ENCODE data around the gene KRT84.
"Not testable (repeated sequence)": the region's sequence is repeated elsewhere in the genome, so short reads cannot be mapped to it uniquely, and the experiment has no call there.

KRT84 gene

GRCh38 chr12:52410589-52411248 is 25.3 kb upstream of the KRT84 start:
- not testable (repeated sequence) for DNase-seq

DNA sequence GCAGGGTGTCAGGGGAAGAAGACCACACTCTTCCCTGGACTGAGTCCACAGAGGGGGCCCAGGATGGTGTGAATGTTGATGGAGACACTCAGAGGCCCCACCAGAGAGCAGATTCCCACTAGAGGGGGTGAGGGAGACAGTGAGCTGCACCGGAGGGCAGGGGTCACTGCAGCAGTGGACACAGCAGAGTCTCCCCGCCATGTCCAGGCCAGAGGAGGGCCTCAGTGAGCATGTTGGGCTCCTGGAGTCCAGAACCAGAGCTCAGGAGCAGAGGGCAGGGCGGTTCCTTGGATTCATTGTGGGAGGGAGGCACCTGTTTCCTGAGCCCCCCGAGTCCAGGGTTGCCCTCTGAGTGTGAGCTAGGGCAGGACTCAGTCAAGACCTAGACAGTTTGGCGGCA is 22.5 kb upstream of the KRT84 start:
- no peak for DNase-seq

- DNase-seq: no peak
Observed at GRCh38 chr12:52405922-52406385, 20.5 kb upstream of the KRT84 start, which contains the start of gene KRT82. KRT82 (minus strand) TSS chr12:52406335; CDS start chr12:52406277, 58 bp downstream.

DNA sequence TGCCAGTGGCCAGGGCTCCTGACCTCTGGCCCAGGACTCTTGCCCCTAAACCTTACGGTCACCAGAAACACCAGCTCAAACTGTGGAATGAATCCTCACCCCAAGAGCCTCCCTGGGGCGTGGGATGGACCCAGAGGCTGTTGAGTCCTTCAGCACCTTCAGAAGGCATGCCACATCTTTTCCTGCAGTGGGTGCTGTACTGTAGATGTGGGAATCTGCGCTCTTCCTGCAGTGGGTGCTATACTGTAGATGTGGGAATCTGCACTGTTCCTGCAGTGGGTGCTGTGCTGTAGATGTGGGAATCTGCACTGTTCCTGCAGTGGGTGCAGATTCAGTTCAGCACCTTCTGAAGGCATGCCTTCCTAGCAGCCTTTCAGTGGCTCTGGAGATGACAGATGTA is 19.5 kb upstream of the KRT84 start:
- DNase-seq: no peak

GRCh38 chr12:52403561-52403960 is 18.1 kb upstream of the KRT84 start:
- no peak for DNase-seq

DNA sequence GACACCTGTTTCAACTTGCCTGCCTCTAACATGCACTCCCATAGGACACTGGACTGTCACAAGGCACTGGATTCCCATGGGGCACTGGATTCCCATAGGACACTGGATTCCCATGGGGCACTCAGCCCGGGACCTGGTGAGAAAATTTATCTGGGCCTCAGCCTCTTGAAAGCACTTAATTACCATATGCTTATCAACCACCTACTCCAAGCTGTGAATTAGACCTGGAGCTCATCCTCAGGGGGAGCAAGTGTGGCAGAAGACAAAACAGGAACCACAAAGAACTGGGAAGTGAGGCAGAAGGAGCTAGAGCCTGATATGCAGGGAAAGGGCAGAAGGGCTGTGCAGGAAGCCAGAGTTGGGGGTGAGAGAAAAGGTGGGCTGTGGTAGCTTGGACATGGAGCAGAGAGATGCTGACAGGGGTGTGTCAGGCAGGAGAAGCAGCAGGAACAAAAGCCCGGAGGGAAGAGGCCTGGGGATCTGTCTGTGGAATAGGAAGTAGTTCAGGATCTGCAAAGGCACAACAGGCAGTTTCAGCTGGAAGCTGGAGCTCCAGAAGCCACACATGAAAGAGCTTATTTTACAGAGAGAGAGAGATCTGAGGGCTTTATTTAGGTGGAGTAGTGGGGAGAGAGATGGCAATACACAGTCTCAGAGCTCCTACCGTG is 17.6 kb upstream of the KRT84 start:
- no peak for DNase-seq

GRCh38 chr12:52402377-52402776 is 16.9 kb upstream of the KRT84 start:
- DNase-seq: no peak

GRCh38 chr12:52401926-52402325 is 16.5 kb upstream of the KRT84 start:
- DNase-seq: no peak

DNA sequence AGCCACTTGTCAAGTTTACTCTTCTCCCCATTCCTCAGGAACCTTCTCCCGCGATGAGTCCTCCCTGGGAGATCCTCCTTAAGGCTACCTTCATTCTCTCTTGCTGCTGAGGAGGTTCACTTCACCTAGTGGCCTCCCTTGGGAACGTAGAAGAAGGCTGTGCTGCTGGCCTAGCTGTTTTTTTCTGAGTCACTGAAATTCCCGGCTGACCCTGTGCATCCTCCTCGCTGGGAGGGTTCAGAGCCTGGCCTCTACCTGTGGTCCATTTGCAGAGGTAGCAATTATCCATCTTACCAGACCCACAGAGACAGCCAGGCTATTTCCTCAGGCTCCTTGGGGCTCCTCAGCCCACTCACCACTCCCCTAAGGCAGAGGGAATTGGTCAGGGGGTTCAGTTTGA is 16.1 kb upstream of the KRT84 start:
- no peak for DNase-seq

- DNase-seq: no peak
Observed at GRCh38 chr12:52400906-52401305, 15.5 kb upstream of the KRT84 start.

DNA sequence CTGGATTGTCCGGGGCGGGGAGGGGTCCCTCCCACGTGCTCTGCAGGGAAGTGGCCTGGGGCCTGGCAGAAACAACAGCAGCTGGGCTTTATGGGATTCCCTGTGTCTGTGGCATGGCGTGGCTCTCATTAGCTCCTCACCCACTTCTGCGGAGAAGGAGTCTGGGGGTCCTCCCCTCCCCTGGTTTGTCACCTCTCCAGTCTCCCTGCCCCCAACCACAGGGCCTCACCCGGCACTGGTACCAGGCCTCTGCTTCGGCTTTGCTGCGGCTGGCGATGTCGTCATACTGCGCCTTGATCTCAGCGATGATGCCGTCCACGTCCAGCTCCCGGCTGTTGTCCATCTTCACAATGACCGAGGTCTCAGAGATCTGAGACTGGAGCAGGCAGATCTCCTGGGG is 14.3 kb upstream of the KRT84 start:
- DNase-seq: no peak

DNA sequence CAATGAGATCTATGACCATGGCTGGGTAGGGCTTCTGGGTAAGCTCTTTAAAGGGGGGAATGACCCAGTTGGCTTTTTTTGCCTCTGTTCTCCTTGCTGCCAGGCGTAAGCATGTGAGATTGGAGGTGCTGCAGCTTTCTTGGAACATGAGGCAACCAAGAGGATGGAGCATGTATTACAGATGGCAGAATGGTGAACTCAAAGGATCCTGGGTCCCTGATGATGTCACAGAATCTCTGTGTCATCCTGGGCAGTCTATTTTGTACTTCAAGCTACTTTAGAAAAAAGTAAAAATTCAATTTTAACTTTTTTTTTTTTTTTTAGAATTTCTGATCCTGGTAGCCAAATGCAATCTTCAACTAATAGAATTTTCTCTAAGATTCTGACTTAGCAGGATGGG is 12.7 kb upstream of the KRT84 start:
- no peak for DNase-seq

GRCh38 chr12:52396656-52397055 is 11.2 kb upstream of the KRT84 start:
- no peak for DNase-seq

DNA sequence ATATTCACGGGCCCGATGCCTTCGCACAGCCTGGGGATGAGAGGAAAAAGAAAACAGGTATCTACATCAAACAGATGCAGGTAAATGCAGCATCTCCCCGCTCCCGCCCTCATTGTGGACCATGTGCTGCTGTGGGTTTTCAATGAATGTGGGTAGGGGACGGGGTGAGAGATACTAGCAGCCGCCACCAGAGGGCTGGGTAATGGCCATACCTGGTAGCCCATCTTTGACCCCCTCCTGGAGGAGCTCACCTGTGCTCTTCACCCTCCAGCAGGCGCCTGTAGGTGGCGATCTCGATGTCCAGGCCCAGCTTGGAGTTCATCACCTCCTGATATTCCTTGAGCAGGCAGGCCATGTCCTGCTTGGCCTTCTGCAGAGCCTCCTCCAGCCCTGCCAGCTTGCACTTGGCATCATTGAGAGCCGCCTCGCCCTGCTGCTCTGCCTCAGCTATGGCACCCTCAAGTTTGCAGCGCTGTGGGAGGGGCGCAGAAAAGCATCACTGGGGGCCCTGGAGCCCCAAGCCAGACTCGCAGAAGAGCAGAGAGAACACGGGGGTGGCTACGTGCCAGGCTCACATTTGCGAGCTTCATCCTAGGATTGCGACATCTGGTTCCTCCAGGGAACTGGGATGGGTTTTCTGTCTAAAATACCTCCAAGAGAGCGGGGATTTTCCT is 10.4 kb upstream of the KRT84 start:
- DNase-seq: peak; percentile 9

DNA sequence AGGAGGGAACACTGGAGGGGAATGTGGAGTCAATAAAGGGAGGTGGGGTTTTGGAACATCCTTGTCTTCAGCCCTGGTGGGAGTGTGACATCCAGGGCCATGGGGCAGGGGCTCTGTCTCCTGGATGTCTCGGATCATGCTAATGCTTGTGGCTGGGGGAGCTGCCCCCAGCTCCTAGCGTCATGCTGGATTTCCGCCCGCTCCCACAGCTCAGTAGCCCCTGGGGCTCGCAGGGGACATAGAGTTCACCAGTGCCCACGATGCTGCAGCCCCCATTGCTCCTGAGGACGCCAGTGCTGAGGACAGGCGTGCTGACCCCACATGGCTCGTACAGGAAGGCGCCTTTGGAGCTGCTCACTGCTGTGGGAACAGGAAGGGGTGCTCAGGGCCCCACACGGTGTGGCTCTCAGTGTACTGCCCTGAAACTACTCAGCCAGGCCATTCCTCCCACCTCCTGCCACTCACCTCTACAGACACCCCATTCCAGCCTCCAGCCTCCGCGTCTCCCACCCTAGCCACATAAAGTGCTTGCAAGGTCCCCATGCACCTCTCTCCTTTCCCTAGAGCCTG is 9.5 kb upstream of the KRT84 start:
- no peak for DNase-seq

GRCh38 chr12:52392465-52393007 is 7.1 kb upstream of the KRT84 start:
- DNase-seq: no peak

DNA sequence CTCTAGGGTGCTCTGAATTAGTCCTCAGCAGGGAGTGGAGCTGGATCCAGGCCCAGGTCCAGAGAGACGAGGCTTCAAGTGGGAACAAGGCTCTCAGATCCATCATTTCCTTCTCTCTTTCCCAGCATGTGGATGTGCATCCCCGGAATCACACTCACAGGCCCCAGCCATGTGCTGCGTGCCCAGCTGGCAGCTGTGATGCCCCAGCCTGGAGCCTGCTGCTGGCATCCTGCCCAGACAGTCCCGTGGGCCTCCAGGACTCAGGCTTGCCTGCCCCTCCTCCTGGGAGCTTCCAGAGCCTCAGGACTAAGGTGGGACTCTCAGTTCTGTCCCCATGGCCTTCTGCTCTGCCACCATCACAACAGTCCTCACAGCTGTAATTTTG is 6.2 kb upstream of the KRT84 start:
- no peak for DNase-seq

DNA sequence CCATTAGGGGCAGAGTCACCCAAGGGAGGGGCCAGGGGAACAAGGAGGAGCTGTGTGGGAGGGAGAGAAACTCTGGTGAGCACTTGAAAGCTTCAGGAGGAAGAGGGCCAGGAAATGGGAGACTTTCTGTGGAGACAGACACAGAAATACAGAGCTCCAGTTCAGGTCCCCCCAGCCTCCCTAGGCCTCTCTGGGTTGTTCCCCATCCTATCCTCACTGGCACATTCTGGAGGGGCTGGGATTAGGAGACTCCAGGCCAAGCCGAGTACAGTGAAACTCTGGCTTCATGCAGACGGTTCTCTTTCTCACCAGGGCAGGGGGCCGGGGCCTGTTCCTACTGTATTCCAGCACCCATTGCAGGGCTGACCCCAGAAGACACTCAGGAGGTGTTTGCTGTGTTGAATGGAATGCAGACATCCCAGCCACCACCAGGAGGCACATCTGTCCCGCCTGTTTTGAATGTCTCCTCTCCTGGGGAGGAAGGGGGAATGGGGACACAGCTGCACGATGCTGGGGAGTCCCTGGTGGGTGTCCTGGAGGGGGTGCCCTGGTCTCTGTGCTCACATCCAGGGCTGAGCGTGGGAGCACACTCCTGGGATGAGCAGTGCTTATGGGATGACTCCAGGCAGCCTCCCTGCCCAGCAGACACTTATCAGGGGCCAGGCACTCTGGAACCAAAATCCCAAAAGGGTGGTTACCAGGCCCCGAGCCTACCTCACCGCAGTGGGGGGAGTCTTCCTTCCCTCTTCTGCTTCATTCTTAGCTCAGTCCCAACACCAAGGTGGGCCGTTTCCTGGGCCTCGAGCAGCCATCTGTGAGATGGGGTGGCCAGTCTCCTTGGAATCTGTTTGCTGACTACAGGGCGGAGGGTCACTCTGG is 5.5 kb upstream of the KRT84 start:
- no peak for DNase-seq

DNA sequence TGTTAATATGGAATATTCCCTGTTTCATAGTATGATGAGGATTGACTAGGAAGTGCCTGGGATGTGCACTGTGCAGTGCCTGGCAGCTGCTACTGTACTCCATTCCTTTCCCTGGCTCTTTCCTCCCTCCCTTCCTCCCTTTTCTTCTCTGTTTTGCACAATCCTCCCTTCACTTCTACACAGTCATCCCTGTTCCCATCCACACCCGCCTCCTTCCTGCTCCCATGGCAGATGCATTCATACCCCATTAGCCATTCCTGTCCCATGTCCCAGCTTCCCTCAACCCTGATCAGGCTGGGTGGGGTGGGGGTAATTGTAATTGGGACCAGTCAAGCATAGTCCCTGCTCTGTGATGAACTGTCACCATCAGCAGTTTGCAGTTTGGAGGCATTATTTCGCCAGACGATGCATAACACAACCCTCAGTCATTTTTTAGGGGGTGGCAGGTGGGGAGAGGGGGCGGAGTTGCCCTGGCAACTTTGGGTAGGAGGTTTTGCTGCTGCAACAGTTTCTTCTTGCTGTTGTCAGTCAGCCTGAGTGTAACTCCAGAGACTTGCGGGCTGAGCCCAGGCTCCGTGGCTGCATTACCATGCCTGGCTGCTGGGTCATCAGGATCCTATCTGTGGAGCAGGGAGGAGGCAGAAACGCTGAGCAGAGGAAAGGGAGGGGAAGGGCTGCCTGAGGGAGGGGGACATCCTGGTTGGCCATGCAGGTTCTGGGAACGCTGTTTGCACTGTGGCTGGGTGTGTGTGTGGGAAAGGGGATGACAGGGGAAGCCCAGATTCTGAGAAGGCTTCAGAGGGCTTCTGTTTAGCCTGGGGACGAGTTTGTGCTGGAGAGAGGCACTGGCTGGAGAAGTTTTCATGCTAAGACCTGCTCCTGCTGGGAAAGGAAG is 4.1 kb upstream of the KRT84 start:
- no peak for DNase-seq

- no peak for DNase-seq
Observed at GRCh38 chr12:52387859-52388258, 2.4 kb upstream of the KRT84 start.

DNA sequence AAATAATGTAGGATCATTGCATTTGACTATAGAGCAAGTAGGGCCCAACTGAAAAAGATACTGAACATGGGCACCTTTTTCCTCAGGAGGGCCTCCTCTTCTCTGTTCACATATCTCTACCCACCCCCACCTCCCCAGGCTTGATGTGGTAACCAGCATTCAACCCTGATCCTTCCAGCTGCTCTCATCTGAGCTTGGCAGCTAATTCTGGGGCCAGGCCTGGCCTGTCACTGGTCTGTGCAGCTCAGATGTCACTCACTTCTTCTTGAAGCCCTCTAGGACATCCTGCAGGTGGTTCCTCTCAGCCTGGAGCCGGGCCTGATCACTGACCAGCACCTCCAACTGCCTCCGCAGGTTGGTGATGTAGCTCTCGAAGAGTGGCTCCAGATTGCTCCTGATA is 2.1 kb downstream of the KRT84 start:
- DNase-seq: no peak

Measured in NCI-H748 treated with DMSO at 0.1 percent for 48 hours (cell line).